CD4-positive, alpha-beta T cell (primary cell): Measurements from ENCODE around the gene SYNE1. TPM values are rescaled to one million over a fixed set of nuclear protein-coding genes. Genes with fewer than 3 reads are reported as not detected.

ENCODE experiments used
- ATAC-seq: fragments of 200-7000 bp; cut with Tn5 transposase; one replicate; pipeline ENCODE4 v1.10.0; 2022; ENCODE audit warnings: mild to moderate bottlenecking; ENCODE audit not compliant: poor library complexity
- CTCF ChIA-PET: fragments of 350-600 bp; sonication (Branson Sonifier 250); formaldehyde crosslinking; loops from one replicate; lab custom pipeline; 2021; ENCODE audit warnings: antibody characterized with exemption, inconsistent platforms; lab: Charles Lee
- POLR2A ChIA-PET: fragments of 350-600 bp; sonication (Branson Sonifier 250); formaldehyde crosslinking; loops from one replicate; lab custom pipeline; 2021; ENCODE audit warnings: antibody characterized with exemption, inconsistent platforms; lab: Charles Lee
- DNase-seq, 14 experiments: peaks; one replicate each; pipeline ENCODE4 v3.0.0-alpha.2; 2013 to 2020; ENCODE audit warnings: mixed read lengths in 2 of 14
- H3K27ac ChIP-seq, 2 donors: one replicate each; pipeline versions ENCODE4 v1.5.1 to v1.7.0; 2013; ENCODE audit warnings: low read length in 2 of 2, low read depth in 1 of 2, mild to moderate bottlenecking in 1 of 2
- H3K27me3 ChIP-seq, 2 experiments: 1 replicate in 1 of 2; 2 replicates in 1 of 2; pipeline versions ENCODE4 v1.6.1 to v1.7.0; 2013; ENCODE audit warnings: low read length in 2 of 2, control low read depth in 1 of 2, mild to moderate bottlenecking in 1 of 2, moderate library complexity in 1 of 2; ENCODE audit not compliant: insufficient read depth in 2 of 2, control insufficient read depth in 1 of 2
- H3K36me3 ChIP-seq: one replicate; pipeline ENCODE4 v1.6.1; 2013; ENCODE audit warnings: low read length, control low read depth; ENCODE audit not compliant: insufficient read depth
- H3K4me1 ChIP-seq: one replicate; pipeline ENCODE4 v1.6.1; 2013; ENCODE audit warnings: low read length, control low read depth; ENCODE audit not compliant: insufficient read depth
- H3K4me3 ChIP-seq: one replicate; pipeline ENCODE4 v1.5.1; 2013; ENCODE audit warnings: mild to moderate bottlenecking, low read length, moderate library complexity
- H3K9me3 ChIP-seq, 2 experiments: 1 replicate in 1 of 2; 2 replicates in 1 of 2; pipeline versions ENCODE4 v1.6.1 to v1.7.0; 2013; ENCODE audit warnings: low read length in 2 of 2, mild to moderate bottlenecking in 2 of 2, control low read depth in 1 of 2, moderate library complexity in 1 of 2; ENCODE audit not compliant: control insufficient read depth in 1 of 2, insufficient read depth in 1 of 2
- H3K27ac Mint-ChIP-seq: one replicate; pipeline ENCODE4 v1.8.0; 2020; ENCODE audit warnings: mixed read lengths
- H3K27me3 Mint-ChIP-seq: one replicate; pipeline ENCODE4 v1.8.0; 2021; ENCODE audit warnings: mixed read lengths
- H3K36me3 Mint-ChIP-seq: one replicate; pipeline ENCODE4 v1.8.0; 2021; ENCODE audit warnings: low read depth, mixed read lengths
- H3K4me1 Mint-ChIP-seq: one replicate; pipeline ENCODE4 v1.8.0; 2021; ENCODE audit warnings: low read depth, mixed read lengths
- H3K4me3 Mint-ChIP-seq: one replicate; pipeline ENCODE4 v1.8.0; 2020; ENCODE audit warnings: mild to moderate bottlenecking, mixed read lengths
- H3K9me3 Mint-ChIP-seq: one replicate; pipeline ENCODE4 v1.8.0; 2020; ENCODE audit warnings: mixed read lengths
- CTCF ChIP-seq: fragments of 200-600 bp; IDR thresholded peaks from one replicate; pipeline ENCODE4 v1.8.0; 2022; ENCODE audit warnings: antibody characterized with exemption, mild to moderate bottlenecking
- intact Hi-C, 2 experiments: fragments of 100-400 bp; cut with DNase I in 1 of 2; cut with micrococcal nuclease in 1 of 2; formaldehyde crosslinking; loops; one replicate each; pipeline versions ENCODE4 v1.15.1 to v1.9.0; 2023 to 2025; cut with DNase I, micrococcal nuclease
- total RNA-seq, 174 experiments: library from RNA in 2 of 174; stranded (reverse) in 2 of 174; gene quantifications; one replicate each; pipeline ENCODE4 v1.2.3 and lab custom pipeline; 2021 to 2026

The SYNE1 gene
- total RNA-seq, 2 experiments from 2014 or later: 94.9 to 108 TPM

- CTCF ChIA-PET: no interaction called here
Observed at GRCh38 chr6:152096863-152097496, 540.2 kb downstream of the SYNE1 start.

GRCh38 chr6:152094992-152095592 lies 542.1 kb downstream of the SYNE1 start:
- H3K27me3 ChIP-seq: no peaks in the 10 kb centered on the region
- H3K4me3 ChIP-seq: no peak overlapping the region
- no peaks in the 10 kb centered on the region for H3K4me1 Mint-ChIP-seq
- ChIA-PET CTCF (no interaction called here), POLR2A (no interaction called here)
- H3K4me1 ChIP-seq: no peaks in the 10 kb centered on the region
- ATAC-seq (no peak), DNase-seq (peak in 4 of 14 experiments; percentile 6 to 76 (median 35))
- intact Hi-C loops: no loop called here
- no peak overlapping the region for H3K4me3 Mint-ChIP-seq
- TF ChIP-seq CTCF: no peak
- no peaks in the 10 kb centered on the region for H3K9me3 Mint-ChIP-seq
- no peaks in the 10 kb centered on the region for H3K36me3 Mint-ChIP-seq
- H3K27ac Mint-ChIP-seq: no peak overlapping the region
- no peaks in the 10 kb centered on the region for H3K27me3 Mint-ChIP-seq
- H3K27ac ChIP-seq: no peak overlapping the region
- no peaks in the 10 kb centered on the region for H3K36me3 ChIP-seq
- H3K9me3 ChIP-seq: no peaks in the 10 kb centered on the region

More at GRCh38 chr6:152096863-152097496, 540.2 kb downstream of the SYNE1 start:
- Histone ChIP-seq H3K27me3 (no peaks in the 10 kb centered on the region), H3K27ac (no peak overlapping the region), H3K9me3 (no peaks in the 10 kb centered on the region), H3K36me3 (no peaks in the 10 kb centered on the region), H3K4me1 (no peaks in the 10 kb centered on the region), H3K4me3 (no peak overlapping the region)
- POLR2A ChIA-PET: no interaction called here
- intact Hi-C loops: no loop called here
- Mint-ChIP-seq H3K27ac (no peak overlapping the region), H3K4me1 (no peaks in the 10 kb centered on the region), H3K36me3 (no peaks in the 10 kb centered on the region), H3K4me3 (no peak overlapping the region), H3K27me3 (no peaks in the 10 kb centered on the region), H3K9me3 (no peaks in the 10 kb centered on the region)
- DNase-seq: no peak
- ATAC-seq: no peak
- no peak for TF ChIP-seq CTCF

GRCh38 chr6:152094276-152094675 lies 542.9 kb downstream of the SYNE1 start:
- no peak overlapping the region for H3K4me3 ChIP-seq
- POLR2A ChIA-PET: no interaction called here
- ATAC-seq: no peak
- TF ChIP-seq CTCF: no peak
- H3K27ac ChIP-seq: no peak overlapping the region
- H3K36me3 ChIP-seq: no peaks in the 10 kb centered on the region
- H3K27me3 Mint-ChIP-seq: no peaks in the 10 kb centered on the region
- CTCF ChIA-PET: no interaction called here
- intact Hi-C loops: no loop called here
- no peaks in the 10 kb centered on the region for H3K9me3 ChIP-seq
- no peaks in the 10 kb centered on the region for H3K4me1 Mint-ChIP-seq
- no peaks in the 10 kb centered on the region for H3K9me3 Mint-ChIP-seq
- H3K36me3 Mint-ChIP-seq: no peaks in the 10 kb centered on the region
- no peak overlapping the region for H3K27ac Mint-ChIP-seq
- H3K4me1 ChIP-seq: no peaks in the 10 kb centered on the region
- no peak for DNase-seq
- H3K4me3 Mint-ChIP-seq: no peak overlapping the region
- no peaks in the 10 kb centered on the region for H3K27me3 ChIP-seq
